Effector memory CD4-positive, alpha-beta T cell (primary cell): Measurements from ENCODE around the gene LSM5.
"Not testable (repeated sequence)": the region's sequence is repeated elsewhere in the genome, so short reads cannot be mapped to it uniquely, and the experiment has no call there.

Experiments
- DNase-seq, 3 donors: peaks; one replicate each; pipeline ENCODE4 v3.0.0-alpha.2; 2020
- H3K27ac ChIP-seq: 2 replicates; pipeline ENCODE4 v1.7.0; 2013; ENCODE audit warnings: mild to moderate bottlenecking, low read length, moderate library complexity; ENCODE audit not compliant: insufficient read depth, poor library complexity, severe bottlenecking
- H3K27me3 ChIP-seq: replicated peaks from 2 replicates; pipeline ENCODE4 v1.7.0; 2013; ENCODE audit warnings: mild to moderate bottlenecking, low read length; ENCODE audit not compliant: insufficient read depth, control insufficient read depth, poor library complexity, severe bottlenecking
- H3K36me3 ChIP-seq: 2 replicates; pipeline ENCODE4 v1.7.0; 2013; ENCODE audit warnings: mild to moderate bottlenecking, low read length, moderate library complexity; ENCODE audit not compliant: control insufficient read depth, insufficient read depth
- H3K4me1 ChIP-seq: 2 replicates; pipeline ENCODE4 v1.7.0; 2013; ENCODE audit warnings: low read length, mild to moderate bottlenecking; ENCODE audit not compliant: control insufficient read depth, insufficient read depth, poor library complexity, severe bottlenecking
- H3K4me3 ChIP-seq: 2 replicates; pipeline ENCODE4 v1.7.0; 2013; ENCODE audit warnings: low read length, low read depth, mild to moderate bottlenecking; ENCODE audit not compliant: insufficient read depth, poor library complexity, severe bottlenecking
- H3K9me3 ChIP-seq: 2 replicates; pipeline ENCODE4 v1.7.0; 2013; ENCODE audit warnings: mild to moderate bottlenecking, low read length, moderate library complexity; ENCODE audit not compliant: control insufficient read depth

Gene LSM5

DNA sequence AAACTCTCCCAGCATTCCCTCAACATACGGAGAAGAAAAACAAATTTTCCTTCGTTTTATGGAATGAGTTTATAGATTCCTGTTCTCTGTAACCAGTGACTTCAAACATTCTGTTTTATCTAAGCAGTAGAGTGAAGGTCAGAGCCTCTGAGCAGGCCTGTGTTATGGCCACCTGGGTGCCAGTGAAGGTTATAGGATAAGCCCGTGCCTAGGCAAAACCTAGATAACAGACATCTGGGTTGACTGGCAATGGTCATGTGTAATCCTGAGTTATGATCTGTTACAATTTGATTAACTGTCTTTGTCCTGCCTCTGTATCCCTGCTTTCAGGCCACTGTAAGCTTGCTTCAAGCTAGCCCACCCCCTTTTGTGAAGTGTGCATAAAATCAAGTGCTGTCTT is 8.3 kb downstream of the LSM5 start:
- Histone ChIP-seq H3K9me3 (no peaks in the 10 kb centered on the region), H3K36me3 (no peaks in the 10 kb centered on the region), H3K27me3 (no peaks in the 10 kb centered on the region), H3K27ac (no peak overlapping the region), H3K4me1 (no peaks in the 10 kb centered on the region), H3K4me3 (no peak overlapping the region)
- DNase-seq = no peak

DNA sequence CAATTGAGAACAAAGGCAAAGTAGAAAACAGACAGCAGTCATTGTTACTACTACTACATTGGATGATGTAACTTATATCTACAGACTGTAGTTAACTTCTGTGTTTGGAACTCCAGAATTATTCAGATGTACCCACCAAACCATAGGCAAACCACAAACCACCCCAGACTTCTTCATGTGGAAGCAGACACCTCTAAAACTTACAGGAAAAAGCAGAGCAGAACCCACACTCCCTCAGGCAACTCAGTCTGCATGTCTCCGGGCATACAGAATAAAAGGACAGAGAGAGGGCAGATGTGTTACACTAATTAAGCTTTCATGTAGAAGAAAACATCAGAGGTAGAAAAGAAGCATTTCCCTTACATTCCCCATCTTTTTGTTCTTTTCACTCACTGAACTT is 9.0 kb downstream of the LSM5 start:
- Histone ChIP-seq H3K4me1 (no peaks in the 10 kb centered on the region), H3K9me3 (no peaks in the 10 kb centered on the region), H3K4me3 (no peak overlapping the region), H3K36me3 (no peaks in the 10 kb centered on the region), H3K27ac (no peak overlapping the region), H3K27me3 (no peaks in the 10 kb centered on the region)
- no peak for DNase-seq

GRCh38 chr7:32479574-32480200 is 10.5 kb downstream of the LSM5 start:
- H3K27me3 ChIP-seq = no peaks in the 10 kb centered on the region
- H3K36me3 ChIP-seq = no peaks in the 10 kb centered on the region
- no peak for DNase-seq
- no peaks in the 10 kb centered on the region for H3K9me3 ChIP-seq
- H3K4me3 ChIP-seq = no peak overlapping the region
- H3K27ac ChIP-seq = no peak overlapping the region
- H3K4me1 ChIP-seq = no peaks in the 10 kb centered on the region

GRCh38 chr7:32477649-32477980 is 12.6 kb downstream of the LSM5 start:
- H3K27ac ChIP-seq = no peak overlapping the region
- no peaks in the 10 kb centered on the region for H3K4me1 ChIP-seq
- no peak overlapping the region for H3K4me3 ChIP-seq
- DNase-seq = no peak
- no peaks in the 10 kb centered on the region for H3K9me3 ChIP-seq
- H3K36me3 ChIP-seq = no peaks in the 10 kb centered on the region
- no peaks in the 10 kb centered on the region for H3K27me3 ChIP-seq

- Histone ChIP-seq H3K36me3 (no peaks in the 10 kb centered on the region), H3K4me1 (no peaks in the 10 kb centered on the region), H3K4me3 (no peak overlapping the region), H3K27ac (no peak overlapping the region), H3K9me3 (no peaks in the 10 kb centered on the region), H3K27me3 (no peaks in the 10 kb centered on the region)
- DNase-seq = no peak
These were observed 13.1 kb downstream of the LSM5 start for GRCh38 chr7:32476816-32477648.

- H3K36me3 ChIP-seq = no peaks in the 10 kb centered on the region
- H3K9me3 ChIP-seq = no peaks in the 10 kb centered on the region
- H3K4me1 ChIP-seq = no peaks in the 10 kb centered on the region
- no peak overlapping the region for H3K4me3 ChIP-seq
- no peak for DNase-seq
- H3K27me3 ChIP-seq = no peaks in the 10 kb centered on the region
- no peak overlapping the region for H3K27ac ChIP-seq
These were observed 16.2 kb downstream of the LSM5 start for GRCh38 chr7:32474008-32474407.

GRCh38 chr7:32472015-32472414 is 18.2 kb downstream of the LSM5 start:
- Histone ChIP-seq H3K27me3 (no peaks in the 10 kb centered on the region), H3K36me3 (no peaks in the 10 kb centered on the region), H3K4me3 (no peak overlapping the region), H3K4me1 (no peaks in the 10 kb centered on the region), H3K9me3 (no peaks in the 10 kb centered on the region), H3K27ac (no peak overlapping the region)
- DNase-seq = no peak

GRCh38 chr7:32470871-32471270 is 19.3 kb downstream of the LSM5 start:
- H3K9me3 ChIP-seq = no peaks in the 10 kb centered on the region
- no peaks in the 10 kb centered on the region for H3K36me3 ChIP-seq
- H3K27ac ChIP-seq = no peak overlapping the region
- DNase-seq = no peak
- H3K4me1 ChIP-seq = no peaks in the 10 kb centered on the region
- H3K4me3 ChIP-seq = no peak overlapping the region
- H3K27me3 ChIP-seq = no peaks in the 10 kb centered on the region

DNA sequence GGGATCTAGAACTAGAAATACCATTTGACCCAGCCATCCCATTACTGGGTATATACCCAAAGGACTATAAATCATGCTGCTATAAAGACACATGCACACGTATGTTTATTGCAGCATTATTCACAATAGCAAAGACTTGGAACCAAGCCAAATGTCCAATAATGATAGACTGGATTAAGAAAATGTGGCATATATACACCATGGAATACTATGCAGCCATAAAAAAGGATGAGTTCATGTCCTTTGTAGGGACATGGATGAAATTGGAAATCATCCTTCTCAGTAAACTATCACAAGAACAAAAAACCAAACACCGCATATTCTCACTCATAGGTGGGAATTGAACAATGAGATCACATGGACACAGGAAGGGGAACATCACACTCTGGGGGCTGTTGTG is 20.2 kb downstream of the LSM5 start:
- H3K36me3 ChIP-seq, DNase-seq, H3K4me1 ChIP-seq: not testable (repeated sequence)

DNA sequence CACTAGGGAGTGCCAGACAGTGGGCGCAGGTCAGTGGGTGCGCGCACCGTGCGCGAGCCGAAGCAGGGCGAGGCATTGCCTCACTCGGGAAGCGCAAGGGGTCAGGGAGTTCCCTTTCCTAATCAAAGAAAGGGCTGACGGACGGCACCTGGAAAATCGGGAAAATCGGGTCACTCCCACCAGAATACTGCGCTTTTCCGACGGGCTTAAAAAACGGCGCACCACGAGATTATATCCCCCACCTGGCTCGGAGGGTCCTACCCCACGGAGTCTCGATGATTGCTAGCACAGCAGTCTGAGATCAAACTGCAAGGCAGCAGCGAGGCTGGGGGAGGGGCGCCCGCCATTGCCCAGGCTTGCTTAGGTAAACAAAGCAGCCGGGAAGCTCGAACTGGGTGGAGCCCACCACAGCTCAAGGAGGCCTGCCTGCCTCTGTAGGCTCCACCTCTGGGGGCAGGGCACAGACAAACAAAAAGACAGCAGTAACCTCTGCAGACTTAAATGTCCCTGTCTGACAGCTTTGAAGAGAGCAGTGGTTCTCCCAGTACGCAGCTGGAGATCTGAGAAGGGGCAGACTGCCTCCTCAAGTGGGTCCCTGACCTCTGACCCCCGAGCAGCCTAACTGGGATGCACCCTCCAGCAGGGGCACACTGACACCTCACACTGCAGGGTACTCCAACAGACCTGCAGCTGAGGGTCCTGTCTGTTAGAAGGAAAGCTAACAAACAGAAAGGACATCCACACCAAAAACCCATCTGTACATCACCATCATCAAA is 25.4 kb downstream of the LSM5 start:
- not testable (repeated sequence) for H3K4me3 ChIP-seq, H3K4me1 ChIP-seq, H3K27me3 ChIP-seq, DNase-seq, H3K9me3 ChIP-seq, H3K36me3 ChIP-seq, H3K27ac ChIP-seq

More for the DNA sequence above, 20.2 kb downstream of the LSM5 start:
- not testable (repeated sequence) for H3K9me3 ChIP-seq, H3K4me3 ChIP-seq, H3K27ac ChIP-seq, H3K27me3 ChIP-seq
